B cell (primary cell): Measurements from ENCODE around the gene PIK3R3.

Source experiments
- EZH2 ChIP-seq: IDR thresholded peaks from 2 replicates; pipeline ENCODE4 v1.6.1; 2012; ENCODE audit warnings: borderline replicate concordance, low read depth, mild to moderate bottlenecking, moderate library complexity, low read length; ENCODE audit not compliant: insufficient read depth, poor library complexity, severe bottlenecking
- TF ChIP-seq, protein P1 (sequence below): fragments of 200-600 bp; IDR thresholded peaks from one replicate; pipeline ENCODE4 v1.8.0; 2022; ENCODE audit warnings: antibody characterized with exemption, mild to moderate bottlenecking

DNA sequence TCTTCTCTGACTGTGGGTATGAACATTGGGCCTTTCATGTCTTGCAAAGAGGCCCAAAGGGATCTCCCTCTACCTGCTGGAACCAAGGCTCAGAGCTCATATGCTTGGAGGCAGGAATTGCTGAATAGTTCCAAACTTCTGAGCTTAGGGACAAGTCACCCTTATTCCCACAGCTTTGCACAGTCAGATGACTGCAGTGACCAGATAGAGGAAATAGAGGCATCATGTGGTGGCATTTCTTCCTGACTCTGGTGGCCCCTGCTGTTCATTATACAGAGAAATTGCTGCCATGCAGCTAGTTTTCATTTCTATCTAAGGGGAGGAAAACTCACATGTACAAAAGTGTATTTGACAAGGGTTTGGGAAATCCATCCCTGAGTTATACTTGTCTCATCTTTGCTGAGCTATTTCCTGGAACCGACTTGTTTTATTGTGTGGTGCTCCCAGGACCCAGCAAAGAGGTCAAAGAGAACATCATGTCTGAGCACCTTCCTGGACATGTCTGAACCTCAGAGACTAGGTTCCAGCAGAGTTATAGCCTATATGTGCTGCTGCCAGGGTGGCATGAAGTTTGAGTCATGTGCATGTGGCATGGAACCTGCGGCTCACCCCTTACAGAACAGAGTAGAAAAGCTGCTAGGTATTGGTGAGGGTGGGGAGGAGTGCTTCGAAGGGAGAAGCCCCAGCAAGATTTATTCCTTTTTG lies 131.2 kb downstream of the PIK3R3 start:
- TF ChIP-seq, protein P1, sequence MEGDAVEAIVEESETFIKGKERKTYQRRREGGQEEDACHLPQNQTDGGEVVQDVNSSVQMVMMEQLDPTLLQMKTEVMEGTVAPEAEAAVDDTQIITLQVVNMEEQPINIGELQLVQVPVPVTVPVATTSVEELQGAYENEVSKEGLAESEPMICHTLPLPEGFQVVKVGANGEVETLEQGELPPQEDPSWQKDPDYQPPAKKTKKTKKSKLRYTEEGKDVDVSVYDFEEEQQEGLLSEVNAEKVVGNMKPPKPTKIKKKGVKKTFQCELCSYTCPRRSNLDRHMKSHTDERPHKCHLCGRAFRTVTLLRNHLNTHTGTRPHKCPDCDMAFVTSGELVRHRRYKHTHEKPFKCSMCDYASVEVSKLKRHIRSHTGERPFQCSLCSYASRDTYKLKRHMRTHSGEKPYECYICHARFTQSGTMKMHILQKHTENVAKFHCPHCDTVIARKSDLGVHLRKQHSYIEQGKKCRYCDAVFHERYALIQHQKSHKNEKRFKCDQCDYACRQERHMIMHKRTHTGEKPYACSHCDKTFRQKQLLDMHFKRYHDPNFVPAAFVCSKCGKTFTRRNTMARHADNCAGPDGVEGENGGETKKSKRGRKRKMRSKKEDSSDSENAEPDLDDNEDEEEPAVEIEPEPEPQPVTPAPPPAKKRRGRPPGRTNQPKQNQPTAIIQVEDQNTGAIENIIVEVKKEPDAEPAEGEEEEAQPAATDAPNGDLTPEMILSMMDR: no peak
- no peak for TF ChIP-seq EZH2
